GM12875 (cell line): Measurements from ENCODE around the gene CCNF.
"Not testable (repeated sequence)": the region's sequence is repeated elsewhere in the genome, so short reads cannot be mapped to it uniquely, and the experiment has no call there.

ENCODE experiments used
- H3K4me3 ChIP-seq: one replicate; pipeline ENCODE4 v1.5.1; 2011; ENCODE audit warnings: low read depth, low read length, control low read depth
- TF ChIP-seq, protein P1 (sequence below): IDR thresholded peaks from 2 replicates; pipeline ENCODE4 v1.5.1; 2011; ENCODE audit warnings: low read depth, mild to moderate bottlenecking, control low read depth, inconsistent platforms, low read length, moderate library complexity, borderline replicate concordance; ENCODE audit not compliant: insufficient read depth

Gene CCNF

GRCh38 chr16:2478279-2478678 lies 49.0 kb downstream of the CCNF start:
- H3K4me3 ChIP-seq: no peak overlapping the region
- TF ChIP-seq, protein P1, sequence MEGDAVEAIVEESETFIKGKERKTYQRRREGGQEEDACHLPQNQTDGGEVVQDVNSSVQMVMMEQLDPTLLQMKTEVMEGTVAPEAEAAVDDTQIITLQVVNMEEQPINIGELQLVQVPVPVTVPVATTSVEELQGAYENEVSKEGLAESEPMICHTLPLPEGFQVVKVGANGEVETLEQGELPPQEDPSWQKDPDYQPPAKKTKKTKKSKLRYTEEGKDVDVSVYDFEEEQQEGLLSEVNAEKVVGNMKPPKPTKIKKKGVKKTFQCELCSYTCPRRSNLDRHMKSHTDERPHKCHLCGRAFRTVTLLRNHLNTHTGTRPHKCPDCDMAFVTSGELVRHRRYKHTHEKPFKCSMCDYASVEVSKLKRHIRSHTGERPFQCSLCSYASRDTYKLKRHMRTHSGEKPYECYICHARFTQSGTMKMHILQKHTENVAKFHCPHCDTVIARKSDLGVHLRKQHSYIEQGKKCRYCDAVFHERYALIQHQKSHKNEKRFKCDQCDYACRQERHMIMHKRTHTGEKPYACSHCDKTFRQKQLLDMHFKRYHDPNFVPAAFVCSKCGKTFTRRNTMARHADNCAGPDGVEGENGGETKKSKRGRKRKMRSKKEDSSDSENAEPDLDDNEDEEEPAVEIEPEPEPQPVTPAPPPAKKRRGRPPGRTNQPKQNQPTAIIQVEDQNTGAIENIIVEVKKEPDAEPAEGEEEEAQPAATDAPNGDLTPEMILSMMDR: no peak

DNA sequence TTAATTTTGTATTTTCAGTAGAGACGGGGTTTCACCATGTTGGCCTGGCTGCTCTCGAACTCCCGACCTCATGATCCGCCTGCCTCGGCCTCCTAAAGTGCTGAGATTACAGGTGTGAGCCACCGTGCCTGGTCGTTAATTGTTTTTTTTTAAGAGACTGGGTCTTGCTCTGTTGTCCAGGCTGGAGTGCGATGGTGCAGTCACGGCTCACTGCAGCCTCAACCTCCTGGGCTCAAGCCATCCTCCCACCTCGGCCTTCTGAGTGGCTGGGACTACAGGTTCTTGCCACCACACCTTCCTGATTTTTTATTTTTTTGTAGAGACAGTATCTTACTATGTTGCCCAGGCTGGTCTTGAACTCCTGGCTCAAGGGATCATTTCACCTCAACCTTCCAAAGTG lies 50.7 kb downstream of the CCNF start:
- H3K4me3 ChIP-seq: not testable (repeated sequence)

DNA sequence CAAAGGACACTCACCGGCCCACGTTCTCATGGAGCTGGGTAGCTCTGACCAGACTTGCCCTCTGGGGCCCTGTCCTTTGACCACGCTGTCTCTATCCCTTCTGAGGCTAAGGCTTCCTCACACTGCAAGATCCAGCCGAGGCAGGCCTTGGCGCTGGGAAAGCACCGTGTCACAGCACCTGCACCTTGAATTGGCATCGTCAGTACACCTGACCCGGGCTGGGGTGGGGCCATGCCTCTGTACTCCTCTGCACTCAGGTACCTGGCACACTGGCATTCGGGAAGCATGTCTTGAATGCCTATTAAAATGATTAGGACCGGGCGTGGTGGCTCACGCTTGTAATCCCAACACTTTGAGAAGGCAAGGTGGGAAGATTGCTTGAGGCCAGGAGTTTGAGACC lies 51.7 kb downstream of the CCNF start:
- H3K4me3 ChIP-seq: no peak overlapping the region
- TF ChIP-seq, protein P1: no peak

GRCh38 chr16:2481676-2482075 lies 52.4 kb downstream of the CCNF start:
- TF ChIP-seq, protein P1: no peak
- H3K4me3 ChIP-seq: no peak overlapping the region

- TF ChIP-seq, protein P1: no peak
- no peak overlapping the region for H3K4me3 ChIP-seq
These were observed 53.0 kb downstream of the CCNF start for GRCh38 chr16:2482249-2482648.

- TF ChIP-seq, protein P1: no peak
- no peak overlapping the region for H3K4me3 ChIP-seq
These were observed 53.7 kb downstream of the CCNF start for GRCh38 chr16:2482708-2483534.

DNA sequence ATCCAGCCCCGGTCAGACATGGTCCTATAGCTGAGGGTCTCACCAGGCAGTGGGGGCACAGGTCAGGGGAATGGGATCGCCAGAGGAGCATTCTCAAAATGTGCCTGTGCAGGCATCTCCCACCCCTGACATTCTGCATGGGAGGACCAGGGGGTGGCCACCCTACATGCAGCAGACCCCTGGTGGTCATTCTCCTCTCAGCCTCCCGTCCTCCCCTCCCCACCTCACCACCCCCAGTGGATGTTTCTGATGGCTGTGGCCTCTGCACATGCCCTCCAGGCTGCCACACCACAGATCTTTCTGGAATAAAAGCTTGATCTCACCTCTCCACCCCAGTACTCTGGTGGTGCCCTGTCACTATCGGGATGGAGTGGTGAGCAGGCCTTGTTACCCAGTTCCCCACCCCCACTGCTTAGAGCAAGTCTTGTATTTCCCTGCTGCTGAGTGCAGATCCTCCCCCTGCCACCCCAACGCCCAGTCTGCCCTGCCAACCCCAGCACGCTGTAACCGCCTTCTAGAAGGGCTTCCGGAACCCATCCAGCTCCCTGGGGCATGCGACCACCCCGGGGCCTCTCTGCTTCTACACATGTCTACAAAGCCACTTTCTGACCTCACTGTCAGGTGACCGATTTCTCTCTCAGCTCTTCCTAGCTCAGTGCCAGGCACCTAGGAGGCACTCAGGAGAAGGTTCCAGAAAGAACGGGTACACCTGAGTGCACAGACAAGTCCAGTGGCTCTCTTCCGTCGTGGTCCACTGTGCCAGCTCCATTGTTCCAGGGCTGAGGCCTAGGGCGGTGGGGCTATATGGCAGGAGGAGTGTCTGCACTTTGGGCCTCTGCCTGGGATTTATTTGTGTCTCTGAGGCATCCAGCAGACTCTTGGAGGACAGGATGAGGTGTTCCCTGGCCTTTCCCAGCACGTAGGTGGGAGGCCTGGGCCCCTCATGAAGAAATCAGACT lies 55.0 kb downstream of the CCNF start:
- TF ChIP-seq, protein P1: no peak
- H3K4me3 ChIP-seq: no peak overlapping the region
